Mucosa of descending colon (tissue), 3 donors: ENCODE data around the gene TLR4. TPM values are rescaled to one million over a fixed set of nuclear protein-coding genes. Genes with fewer than 3 reads are reported as not detected.

Experiments
- ATAC-seq: fragments of 200-7000 bp; cut with Tn5 transposase; one replicate; pipeline ENCODE4 v1.9.1; 2020; ENCODE audit warnings: mild to moderate bottlenecking, moderate library complexity
- DNase-seq, 3 donors: peaks; one replicate each; pipeline ENCODE4 v3.0.0-alpha.2; 2020
- H3K36me3 ChIP-seq: fragments of 200-600 bp; one replicate; pipeline ENCODE4 v1.8.0; 2021; ENCODE audit warnings: low read depth, mild to moderate bottlenecking
- H3K4me1 ChIP-seq: fragments of 200-600 bp; one replicate; pipeline ENCODE4 v1.8.0; 2021; ENCODE audit warnings: low read depth, mild to moderate bottlenecking
- H3K4me3 ChIP-seq: fragments of 200-600 bp; one replicate; pipeline ENCODE4 v1.8.0; 2021; ENCODE audit warnings: mild to moderate bottlenecking
- H3K9me3 ChIP-seq: fragments of 200-600 bp; one replicate; pipeline ENCODE4 v1.8.0; 2021; ENCODE audit warnings: mild to moderate bottlenecking
- intact Hi-C, 2 donors: fragments of 100-400 bp; cut with DNase I in 1 of 2; cut with micrococcal nuclease in 1 of 2; formaldehyde crosslinking; loops; one replicate each; pipeline versions ENCODE4 v1.11.0 to v1.11.1; 2022; cut with DNase I, micrococcal nuclease
- total RNA-seq, 3 donors: library from RNA; stranded (reverse); fragmentation: NEBNext Ultra II Directional in 2 of 3; extraction: Animal tissue kit (Norgen Biotek cat#: 25700) in 2 of 3; gene quantifications; one replicate each; pipeline versions ENCODE4 v1.2.1 to v1.2.4, GENCODE V29; 2021 to 2023
- TF ChIP-seq, protein P1 (sequence below): fragments of 200-600 bp; IDR thresholded peaks from one replicate; pipeline ENCODE4 v1.8.0; 2022; ENCODE audit warnings: antibody characterized with exemption, mild to moderate bottlenecking
- donor health status: DM: no; HTN: no; CAD: no; lungs with moderate emphysema.
- donor health status: DM: no; HTN: no; CAD: no.
- donor health status: DM: no; HTN: yes; CAD: no.

Gene TLR4
- total RNA-seq, 3 donors from 2014 or later = 6.9 to 16.1 (median 14.9) TPM

DNA sequence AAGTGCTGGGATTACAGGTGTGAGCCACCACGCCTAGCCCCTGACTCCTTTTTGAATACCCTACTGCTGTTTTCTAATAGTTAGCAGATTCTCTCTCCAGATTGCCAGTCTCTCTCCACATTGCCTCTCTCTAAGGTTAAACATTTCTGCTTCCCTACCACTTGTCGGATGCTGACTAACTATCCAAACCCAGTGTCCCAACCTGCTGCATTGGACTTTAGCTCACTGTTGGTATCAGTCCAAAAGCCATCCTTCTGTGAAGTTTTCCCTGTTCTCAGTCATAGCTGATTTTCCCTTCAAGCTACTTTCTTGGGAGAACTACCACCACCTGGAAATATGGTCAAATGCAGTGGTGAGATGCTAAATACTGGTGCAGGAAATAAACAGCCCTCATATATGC, 48.7 kb downstream of the TLR4 start:
- Histone ChIP-seq H3K9me3 (no peaks in the 10 kb centered on the region), H3K4me3 (no peak overlapping the region), H3K4me1 (no peaks in the 10 kb centered on the region), H3K36me3 (no peaks in the 10 kb centered on the region)
- TF ChIP-seq, protein P1, sequence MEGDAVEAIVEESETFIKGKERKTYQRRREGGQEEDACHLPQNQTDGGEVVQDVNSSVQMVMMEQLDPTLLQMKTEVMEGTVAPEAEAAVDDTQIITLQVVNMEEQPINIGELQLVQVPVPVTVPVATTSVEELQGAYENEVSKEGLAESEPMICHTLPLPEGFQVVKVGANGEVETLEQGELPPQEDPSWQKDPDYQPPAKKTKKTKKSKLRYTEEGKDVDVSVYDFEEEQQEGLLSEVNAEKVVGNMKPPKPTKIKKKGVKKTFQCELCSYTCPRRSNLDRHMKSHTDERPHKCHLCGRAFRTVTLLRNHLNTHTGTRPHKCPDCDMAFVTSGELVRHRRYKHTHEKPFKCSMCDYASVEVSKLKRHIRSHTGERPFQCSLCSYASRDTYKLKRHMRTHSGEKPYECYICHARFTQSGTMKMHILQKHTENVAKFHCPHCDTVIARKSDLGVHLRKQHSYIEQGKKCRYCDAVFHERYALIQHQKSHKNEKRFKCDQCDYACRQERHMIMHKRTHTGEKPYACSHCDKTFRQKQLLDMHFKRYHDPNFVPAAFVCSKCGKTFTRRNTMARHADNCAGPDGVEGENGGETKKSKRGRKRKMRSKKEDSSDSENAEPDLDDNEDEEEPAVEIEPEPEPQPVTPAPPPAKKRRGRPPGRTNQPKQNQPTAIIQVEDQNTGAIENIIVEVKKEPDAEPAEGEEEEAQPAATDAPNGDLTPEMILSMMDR = no peak
- intact Hi-C loops = no loop called here
- DNase-seq = no peak
- no peak for ATAC-seq

DNA sequence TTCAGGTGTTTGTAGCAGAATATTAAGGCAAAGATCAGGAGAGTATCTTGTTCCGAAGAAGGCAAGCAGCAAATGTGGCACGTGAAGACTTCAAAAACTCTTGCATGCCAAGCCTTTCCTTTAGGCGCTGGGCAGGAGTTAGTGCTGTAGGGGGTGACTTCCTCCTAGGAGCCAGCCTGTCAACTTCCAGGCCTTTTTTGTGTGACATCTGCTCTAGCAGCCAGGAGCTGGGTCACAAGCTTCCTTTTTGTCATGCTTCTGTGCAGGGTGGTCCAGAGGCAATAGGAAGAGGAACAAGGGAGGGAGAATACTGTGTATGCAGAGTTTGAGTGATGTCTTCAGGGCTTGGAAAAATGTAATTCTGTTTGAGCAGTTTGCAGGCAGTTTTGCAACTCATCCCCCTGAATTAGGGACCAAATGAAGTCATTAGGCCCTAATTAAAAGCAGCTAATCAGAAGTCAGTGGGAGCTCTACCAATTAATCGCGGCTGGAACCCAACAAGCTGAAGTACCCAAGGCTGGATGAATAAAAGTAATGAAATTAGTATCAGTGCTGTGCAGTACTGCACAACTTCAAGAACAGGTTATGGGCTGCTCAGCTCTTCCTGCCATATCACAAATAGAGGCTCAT, 53.5 kb downstream of the TLR4 start:
- intact Hi-C loops = no loop called here
- TF ChIP-seq, protein P1 = no peak
- no peaks in the 10 kb centered on the region for H3K4me1 ChIP-seq
- no peak overlapping the region for H3K4me3 ChIP-seq
- ATAC-seq (no peak), DNase-seq (no peak)
- no peaks in the 10 kb centered on the region for H3K9me3 ChIP-seq
- no peaks in the 10 kb centered on the region for H3K36me3 ChIP-seq

DNA sequence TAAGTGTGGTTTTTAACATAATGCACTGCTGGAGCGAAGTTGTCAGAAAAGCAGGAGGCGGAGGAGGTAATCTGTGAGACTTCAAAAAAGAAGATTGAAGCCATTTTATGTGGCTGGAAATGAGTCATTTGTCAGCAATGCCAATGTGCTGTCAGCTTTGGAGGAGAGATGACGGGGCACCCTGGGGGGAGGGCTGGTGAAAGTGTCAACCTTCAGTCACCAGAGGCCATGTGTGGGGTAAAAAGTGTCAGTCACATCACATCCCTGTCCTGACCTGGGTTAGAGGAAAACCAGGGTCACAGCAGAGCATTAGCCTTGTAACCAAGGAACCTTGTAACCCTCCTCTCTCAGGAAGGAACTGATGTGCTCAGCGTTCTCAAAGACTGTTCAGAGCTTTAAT, 59.1 kb downstream of the TLR4 start:
- ATAC-seq = no peak

DNA sequence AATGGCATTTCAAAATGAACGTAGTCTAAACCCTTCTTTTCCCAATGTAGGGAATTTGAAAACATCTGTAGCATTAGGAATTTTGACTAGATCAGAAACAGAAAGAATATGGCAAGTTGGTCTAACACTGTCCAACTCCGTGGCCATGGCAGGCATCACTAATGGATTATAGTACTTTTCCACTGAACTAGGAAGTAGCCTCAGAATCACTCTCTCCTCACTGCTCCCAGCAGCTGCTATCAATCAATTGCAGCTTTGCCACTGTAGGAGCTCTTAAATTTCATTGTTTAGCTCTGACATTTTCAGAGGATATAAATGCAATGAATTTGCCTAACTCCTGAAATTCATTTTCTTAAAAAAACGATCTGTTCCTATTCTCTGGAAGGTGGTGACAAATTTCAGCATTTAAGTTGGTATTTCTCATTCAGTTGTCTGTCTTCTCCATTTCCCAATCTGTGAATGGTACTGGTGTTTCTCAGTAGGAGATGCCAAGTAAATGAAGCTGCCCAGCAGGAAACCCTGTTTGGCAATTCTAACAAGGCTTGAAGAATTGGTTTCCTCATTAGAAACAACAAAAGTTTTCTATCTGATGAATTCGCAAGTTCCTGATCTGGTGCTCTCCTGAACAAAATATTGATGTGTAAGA, 64.7 kb downstream of the TLR4 start:
- peaks cover 6% of the 10 kb centered on the region for H3K4me1 ChIP-seq

More for the DNA sequence above, 59.1 kb downstream of the TLR4 start:
- Histone ChIP-seq H3K4me1 (no peaks in the 10 kb centered on the region), H3K4me3 (no peak overlapping the region), H3K9me3 (no peaks in the 10 kb centered on the region), H3K36me3 (no peaks in the 10 kb centered on the region)
- intact Hi-C loops = no loop called here
- TF ChIP-seq, protein P1 = no peak
- DNase-seq = no peak

DNA sequence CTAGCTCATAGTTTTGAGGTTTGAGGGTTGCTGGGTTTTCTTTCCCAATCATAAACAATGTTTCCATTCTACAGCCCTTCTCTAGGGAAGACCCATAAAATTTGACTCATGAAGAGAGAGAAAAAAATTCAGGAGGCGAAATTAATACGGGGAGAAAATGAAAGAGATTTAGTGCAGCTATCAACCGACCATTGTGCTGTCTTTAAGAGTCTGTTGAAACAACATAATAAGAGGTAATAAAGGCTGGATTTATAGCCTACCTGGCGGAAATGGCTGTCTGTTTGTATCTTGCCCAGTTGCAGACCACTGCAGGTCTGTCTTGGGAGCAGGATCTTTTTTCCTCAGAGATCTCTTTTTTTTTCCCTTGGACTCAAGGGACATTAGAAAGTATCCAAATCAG, 66.9 kb downstream of the TLR4 start:
- H3K4me1 ChIP-seq = peaks cover 6% of the 10 kb centered on the region
- no peaks in the 10 kb centered on the region for H3K9me3 ChIP-seq
- no peaks in the 10 kb centered on the region for H3K36me3 ChIP-seq
- TF ChIP-seq, protein P1 = no peak
- no peak overlapping the region for H3K4me3 ChIP-seq
- peak; percentile 78 for ATAC-seq
- DNase-seq = peak in 1 of 3 donors; percentile 21
- intact Hi-C loops = no loop called here

More for the DNA sequence above, 64.7 kb downstream of the TLR4 start:
- intact Hi-C loops = no loop called here
- Histone ChIP-seq H3K9me3 (no peaks in the 10 kb centered on the region), H3K4me3 (no peak overlapping the region), H3K36me3 (no peaks in the 10 kb centered on the region)
- ATAC-seq (no peak), DNase-seq (no peak)
- TF ChIP-seq, protein P1 = no peak
